Measurements from ENCODE around the gene ZBTB24.

GRCh38 chr6:109452181-109452580 is 30.8 kb downstream of the ZBTB24 start:
- TF ChIP-seq GATA2 (IDR thresholded peaks at IDR 0.05; ENCODE audit: low read depth, low read length), result no peak
- TF ChIP-seq GATA3 (IDR thresholded peaks at IDR 0.05; ENCODE audit: low read depth, low read length), result no peak
